NCI-H1930 (cell line): Measurements from ENCODE around the gene ITPR1.
"Not testable (repeated sequence)": the region's sequence is repeated elsewhere in the genome, so short reads cannot be mapped to it uniquely, and the experiment has no call there.

ENCODE experiments used
- DNase-seq, 2 experiments: peaks; one replicate each; lab custom pipeline; 2025; lab: John Stamatoyannopoulos, UW

The ITPR1 gene

GRCh38 chr3:4493014-4493940, at the start of gene ITPR1:
ITPR1 (plus strand) TSS chr3:4493348; CDS start chr3:4516492, 23,144 bp downstream.
- DNase-seq = peak; percentile 87 to 90

GRCh38 chr3:4447295-4447999, 45.7 kb upstream of the ITPR1 start:
- no peak for DNase-seq

- no peak for DNase-seq
These were observed 45.0 kb upstream of the ITPR1 start for GRCh38 chr3:4448187-4448586.

GRCh38 chr3:4449043-4449805, 43.9 kb upstream of the ITPR1 start:
- no peak for DNase-seq

- no peak for DNase-seq
These were observed 39.0 kb upstream of the ITPR1 start for GRCh38 chr3:4454142-4454541.

- DNase-seq = not testable (repeated sequence)
These were observed 36.4 kb upstream of the ITPR1 start for GRCh38 chr3:4456780-4457179.

GRCh38 chr3:4458961-4459360, 34.2 kb upstream of the ITPR1 start:
- DNase-seq = no peak

GRCh38 chr3:4460334-4460733, 32.8 kb upstream of the ITPR1 start:
- no peak for DNase-seq

- DNase-seq = no peak
These were observed 31.6 kb upstream of the ITPR1 start for GRCh38 chr3:4461468-4462090.

GRCh38 chr3:4462369-4463040, 30.6 kb upstream of the ITPR1 start:
- DNase-seq = no peak

GRCh38 chr3:4464576-4464975, 28.6 kb upstream of the ITPR1 start:
- no peak for DNase-seq

- peak; percentile 8 to 54 for DNase-seq
These were observed 26.2 kb upstream of the ITPR1 start, which contains the start of gene SUMF1 for GRCh38 chr3:4466741-4467521. SUMF1 (minus strand) TSS chr3:4467269; CDS start chr3:4467245, 24 bp downstream.

GRCh38 chr3:4467522-4467867, 25.7 kb upstream of the ITPR1 start:
- no peak for DNase-seq

- no peak for DNase-seq
These were observed 21.2 kb upstream of the ITPR1 start for GRCh38 chr3:4471907-4472306.

- no peak for DNase-seq
These were observed 20.8 kb upstream of the ITPR1 start for GRCh38 chr3:4472312-4472711.

- DNase-seq = no peak
These were observed 20.4 kb upstream of the ITPR1 start for GRCh38 chr3:4472766-4473165.

GRCh38 chr3:4474683-4475490, 18.3 kb upstream of the ITPR1 start:
- no peak for DNase-seq

- DNase-seq = no peak
These were observed 17.3 kb upstream of the ITPR1 start for GRCh38 chr3:4475804-4476203.

- DNase-seq = no peak
These were observed 16.7 kb upstream of the ITPR1 start for GRCh38 chr3:4476496-4476895.

GRCh38 chr3:4478261-4478660, 14.9 kb upstream of the ITPR1 start:
- no peak for DNase-seq
